HUES48 (cell line): Measurements from ENCODE around the gene USP2.

Source experiments
- H3K27ac ChIP-seq: one replicate; pipeline ENCODE4 v1.7.0; 2013; ENCODE audit warnings: low read depth, low read length, inconsistent platforms
- H3K27me3 ChIP-seq: 2 replicates; pipeline ENCODE4 v1.6.1; 2013; ENCODE audit warnings: mild to moderate bottlenecking, low read length; ENCODE audit not compliant: control insufficient read depth, insufficient read depth
- H3K36me3 ChIP-seq: 2 replicates; pipeline ENCODE4 v1.6.1; 2013; ENCODE audit warnings: low read length; ENCODE audit not compliant: control insufficient read depth, insufficient read depth
- H3K4me1 ChIP-seq: 2 replicates; pipeline ENCODE4 v1.6.1; 2013; ENCODE audit warnings: mild to moderate bottlenecking, low read length; ENCODE audit not compliant: control insufficient read depth, insufficient read depth
- H3K4me3 ChIP-seq: 2 replicates; pipeline ENCODE4 v1.5.1; 2013; ENCODE audit warnings: mild to moderate bottlenecking, low read depth, low read length
- H3K9ac ChIP-seq: 2 replicates; pipeline ENCODE4 v1.6.1; 2013; ENCODE audit warnings: mild to moderate bottlenecking, low read depth, low read length, moderate library complexity
- H3K9me3 ChIP-seq: 2 replicates; pipeline ENCODE4 v1.6.1; 2013; ENCODE audit warnings: low read length; ENCODE audit not compliant: control insufficient read depth, insufficient read depth

USP2 gene

GRCh38 chr11:119338965-119339588 lies 42.4 kb downstream of the USP2 start:
- peaks cover 31% of the 10 kb centered on the region for H3K4me1 ChIP-seq
- H3K27me3 ChIP-seq: peaks cover 48% of the 10 kb centered on the region
- peak overlapping the region; percentile 65 for H3K4me3 ChIP-seq
- H3K9me3 ChIP-seq: no peaks in the 10 kb centered on the region
- no peak overlapping the region for H3K27ac ChIP-seq
- H3K9ac ChIP-seq: no peak overlapping the region
- H3K36me3 ChIP-seq: peaks cover 14% of the 10 kb centered on the region

GRCh38 chr11:119338318-119338890 lies 43.1 kb downstream of the USP2 start:
- Histone ChIP-seq H3K36me3 (peaks cover 14% of the 10 kb centered on the region), H3K9me3 (no peaks in the 10 kb centered on the region), H3K9ac (no peak overlapping the region), H3K27me3 (peaks cover 48% of the 10 kb centered on the region), H3K27ac (peak overlapping the region; percentile 85), H3K4me1 (peaks cover 34% of the 10 kb centered on the region), H3K4me3 (peak overlapping the region; percentile 65)

GRCh38 chr11:119337581-119338317 lies 43.7 kb downstream of the USP2 start:
- peak overlapping the region; percentile 65 for H3K4me3 ChIP-seq
- no peak overlapping the region for H3K9ac ChIP-seq
- H3K36me3 ChIP-seq: peaks cover 14% of the 10 kb centered on the region
- peaks cover 34% of the 10 kb centered on the region for H3K4me1 ChIP-seq
- H3K27me3 ChIP-seq: peaks cover 44% of the 10 kb centered on the region
- H3K9me3 ChIP-seq: no peaks in the 10 kb centered on the region
- H3K27ac ChIP-seq: peak overlapping the region; percentile 85

- peaks cover 14% of the 10 kb centered on the region for H3K36me3 ChIP-seq
- H3K9me3 ChIP-seq: no peaks in the 10 kb centered on the region
- H3K4me1 ChIP-seq: peaks cover 34% of the 10 kb centered on the region
- 0 out of 2 replicates have a peak overlapping the region, but pooled peaks have one; percentile 65 for H3K4me3 ChIP-seq
- H3K9ac ChIP-seq: no peak overlapping the region
- H3K27me3 ChIP-seq: peaks cover 36% of the 10 kb centered on the region
- peak overlapping the region; percentile 85 for H3K27ac ChIP-seq
Observed at GRCh38 chr11:119336744-119337469, 44.6 kb downstream of the USP2 start.

- peaks cover 14% of the 10 kb centered on the region for H3K36me3 ChIP-seq
- H3K9ac ChIP-seq: no peak overlapping the region
- peak overlapping the region; percentile 95 for H3K4me3 ChIP-seq
- H3K27ac ChIP-seq: no peak overlapping the region
- H3K27me3 ChIP-seq: peaks cover 26% of the 10 kb centered on the region
- H3K9me3 ChIP-seq: no peaks in the 10 kb centered on the region
- H3K4me1 ChIP-seq: peaks cover 34% of the 10 kb centered on the region
Observed at GRCh38 chr11:119335655-119336543, 45.6 kb downstream of the USP2 start.

- Histone ChIP-seq H3K4me1 (peaks cover 34% of the 10 kb centered on the region), H3K36me3 (peaks cover 14% of the 10 kb centered on the region), H3K9ac (peak overlapping the region; percentile 79), H3K4me3 (peak overlapping the region; percentile 95), H3K27me3 (peaks cover 18% of the 10 kb centered on the region), H3K9me3 (no peaks in the 10 kb centered on the region), H3K27ac (no peak overlapping the region)
Observed at GRCh38 chr11:119335091-119335654, 46.3 kb downstream of the USP2 start.

DNA sequence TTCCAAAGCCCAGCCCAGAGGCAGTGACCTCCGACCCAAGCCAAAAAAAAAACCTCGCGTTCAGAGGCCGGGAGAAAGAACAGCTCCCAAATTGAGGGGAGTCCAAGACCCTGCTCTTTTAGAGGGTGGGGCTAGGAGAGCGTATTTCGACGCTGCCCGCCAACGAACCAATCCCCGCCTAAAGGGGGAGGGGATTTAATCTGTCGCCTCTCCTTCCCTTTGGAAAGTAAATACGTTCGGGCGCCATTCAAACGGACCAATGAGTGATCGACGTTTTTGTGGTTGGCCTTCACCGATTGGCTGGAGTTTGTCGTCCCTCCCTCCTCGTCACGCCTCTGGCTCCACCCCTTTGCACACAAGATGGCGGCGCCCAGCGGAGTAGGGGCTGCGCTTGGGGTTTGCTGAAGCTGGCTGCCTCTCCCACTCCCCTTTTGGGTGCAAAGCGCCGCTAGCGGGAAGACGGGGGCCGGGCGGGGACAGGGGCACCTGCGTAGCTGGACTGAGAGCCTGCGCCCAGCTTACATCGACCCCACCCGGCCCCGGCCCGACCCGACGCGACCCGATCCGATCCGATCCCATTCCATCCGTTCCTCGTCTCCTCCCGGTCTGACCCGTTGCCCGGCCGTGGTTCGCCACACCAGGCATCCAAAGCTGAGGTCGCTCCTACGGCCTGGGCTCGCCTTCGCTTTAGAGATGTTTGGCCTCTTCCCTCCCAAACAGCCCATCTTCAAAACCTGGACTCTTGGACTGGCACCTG lies 47.1 kb downstream of the USP2 start, which contains the start of gene RNF26:
Gene RNF26 (plus strand): TSS at position 354 of the 757 bp plus-strand sequence. CDS start 596 bp downstream, outside the sequence.
- H3K27ac ChIP-seq: peak within 1 kb of the TSS; percentile 92
- H3K4me3 ChIP-seq: peak within 1 kb of the TSS; percentile 95
- peaks cover 10% of the 10 kb centered on the region for H3K27me3 ChIP-seq
- H3K9ac ChIP-seq: peak within 1 kb of the TSS; percentile 79
- no peaks in the 10 kb centered on the region for H3K9me3 ChIP-seq
- peaks cover 14% of the 10 kb centered on the region for H3K36me3 ChIP-seq
- H3K4me1 ChIP-seq: peaks cover 31% of the 10 kb centered on the region

DNA sequence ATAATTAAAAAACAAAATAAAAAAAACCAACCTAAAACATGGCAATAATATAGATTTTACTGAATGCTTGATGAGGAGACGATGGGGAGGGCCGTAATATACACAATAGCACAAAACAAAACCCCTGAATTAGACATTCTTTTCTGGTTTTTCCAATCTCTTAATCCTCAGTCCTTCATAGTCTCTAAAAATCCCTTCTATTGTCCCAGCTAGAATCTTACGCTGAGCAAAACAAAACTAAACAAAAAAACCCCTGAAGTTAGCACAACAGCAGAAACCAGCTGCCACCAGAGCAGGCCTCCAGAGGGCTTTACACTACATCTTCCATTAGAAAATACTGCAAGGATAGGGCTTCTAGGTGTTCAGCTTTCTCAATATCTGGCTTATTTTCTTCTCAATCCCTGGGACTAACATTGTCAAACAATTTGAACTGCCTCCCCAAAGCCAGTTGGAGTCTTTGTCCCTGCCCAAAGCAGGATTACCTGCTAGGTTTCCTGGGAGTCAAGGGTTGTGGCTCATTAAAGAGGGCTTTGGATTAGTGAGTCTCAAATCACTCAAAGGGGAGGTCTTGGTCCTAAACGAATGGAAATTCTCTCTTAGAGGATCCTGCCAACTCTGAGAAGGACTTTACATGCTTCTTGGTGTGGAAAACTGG lies 49.3 kb downstream of the USP2 start:
- Histone ChIP-seq H3K4me1 (peaks cover 14% of the 10 kb centered on the region), H3K9me3 (no peaks in the 10 kb centered on the region)

GRCh38 chr11:119330237-119330636 lies 51.3 kb downstream of the USP2 start:
- Histone ChIP-seq H3K9me3 (no peaks in the 10 kb centered on the region), H3K27me3 (no peaks in the 10 kb centered on the region), H3K9ac (no peak overlapping the region), H3K27ac (no peak overlapping the region), H3K36me3 (no peaks in the 10 kb centered on the region), H3K4me1 (peaks cover 7% of the 10 kb centered on the region), H3K4me3 (no peak overlapping the region)

More for the DNA sequence above, 49.3 kb downstream of the USP2 start:
- Histone ChIP-seq H3K9ac (no peak overlapping the region), H3K36me3 (peaks cover 14% of the 10 kb centered on the region), H3K27me3 (no peaks in the 10 kb centered on the region), H3K27ac (peak overlapping the region; percentile 33), H3K4me3 (no peak overlapping the region)
